K562 (cell line): Measurements from ENCODE around the gene MARCHF9. TPM values are rescaled to one million over a fixed set of nuclear protein-coding genes. Genes with fewer than 3 reads are reported as not detected.

ENCODE experiments used
- ATF2 ChIP-seq: sonication (generic); formaldehyde crosslinking; IDR thresholded peaks from 2 replicates; pipeline ENCODE4 v1.8.1; 2022; ENCODE audit warnings: missing genetic modification reagents
- BRD9 ChIP-seq: fragments of 450-650 bp; IDR thresholded peaks from 2 replicates; pipeline ENCODE4 v1.6.1; 2018; ENCODE audit warnings: low read depth; ENCODE audit not compliant: partially characterized antibody
- CBX2 ChIP-seq: fragments of 200-600 bp; sonication (generic); IDR thresholded peaks from one replicate; pipeline ENCODE4 v1.6.1; 2012; ENCODE audit warnings: mild to moderate bottlenecking, low read length, inconsistent platforms; ENCODE audit not compliant: insufficient read depth, poor library complexity, severe bottlenecking
- CBX8 ChIP-seq: fragments of 200-600 bp; sonication (generic); IDR thresholded peaks from 2 replicates; pipeline ENCODE4 v1.6.1; 2012; ENCODE audit warnings: borderline replicate concordance, mixed run types, low read depth, mild to moderate bottlenecking, moderate library complexity, mixed read lengths, low read length, control low read depth, inconsistent platforms; ENCODE audit not compliant: poor library complexity, severe bottlenecking; ENCODE audit errors: extremely low read depth
- CREB3 ChIP-seq: fragments of 450-650 bp; conservative IDR thresholded peaks from 2 replicates; pipeline ENCODE4 v1.6.1; 2016; ENCODE audit warnings: missing genetic modification characterization, low read depth, mild to moderate bottlenecking, missing compliant biosample characterization, moderate library complexity
- E2F4 ChIP-seq: sonication (generic); formaldehyde crosslinking; IDR thresholded peaks from 2 replicates; pipeline ENCODE4 v1.8.0; 2022; ENCODE audit warnings: mild to moderate bottlenecking, low read depth, missing genetic modification reagents
- E2F5 ChIP-seq: sonication (generic); formaldehyde crosslinking; IDR thresholded peaks from 2 replicates; pipeline ENCODE4 v1.8.0; 2022; ENCODE audit warnings: mild to moderate bottlenecking, missing genetic modification reagents
- E2F8 ChIP-seq: fragments of 450-650 bp; IDR thresholded peaks from 2 replicates; pipeline ENCODE4 v1.7.1; 2018; ENCODE audit warnings: mild to moderate bottlenecking, low read depth; ENCODE audit not compliant: partially characterized antibody
- GTF2A2 ChIP-seq: IDR thresholded peaks from 2 replicates; pipeline ENCODE4 v1.6.1; 2016; ENCODE audit warnings: mild to moderate bottlenecking, missing genetic modification characterization, missing compliant biosample characterization
- MTA1 ChIP-seq: fragments of 450-650 bp; IDR thresholded peaks from 2 replicates; pipeline ENCODE4 v1.6.1; 2017; ENCODE audit warnings: borderline replicate concordance
- NFE2 ChIP-seq: IDR thresholded peaks from 2 replicates; pipeline ENCODE4 v1.6.1; 2014; ENCODE audit warnings: antibody characterized with exemption, low read depth
- RBM15 ChIP-seq: fragments of 200-400 bp; formaldehyde crosslinking; IDR thresholded peaks from 2 replicates; pipeline ENCODE4 v1.6.1; 2018; ENCODE audit warnings: mild to moderate bottlenecking, low read length, moderate library complexity; ENCODE audit not compliant: insufficient read depth
- RBM39 ChIP-seq: fragments of 200-400 bp; formaldehyde crosslinking; optimal IDR thresholded peaks from 2 replicates; pipeline ENCODE3; 2018; ENCODE audit warnings: low read depth, low read length
- RUNX1 ChIP-seq: sonication (generic); IDR thresholded peaks from 2 replicates; pipeline ENCODE4 v1.6.1; 2016; ENCODE audit warnings: antibody characterized with exemption, low read depth
- SMARCE1 ChIP-seq: fragments of 450-650 bp; IDR thresholded peaks from 2 replicates; pipeline ENCODE4 v1.7.1; 2016; ENCODE audit warnings: mild to moderate bottlenecking
- SNIP1 ChIP-seq: fragments of 450-650 bp; IDR thresholded peaks from 2 replicates; pipeline ENCODE4 v1.7.1; 2017; ENCODE audit warnings: low read depth, mild to moderate bottlenecking
- ZNF253 ChIP-seq: fragments of 250-450 bp; sonication (Bioruptor Pico); conservative IDR thresholded peaks from 2 replicates; pipeline ENCODE4 v1.6.1; 2021; ENCODE audit warnings: mild to moderate bottlenecking
- ZNF707 ChIP-seq: fragments of 250-450 bp; sonication (Bioruptor Pico); conservative IDR thresholded peaks from 2 replicates; pipeline ENCODE4 v1.8.0; 2022; ENCODE audit warnings: inconsistent platforms, mild to moderate bottlenecking, moderate library complexity
- ZNF77 ChIP-seq: fragments of 250-450 bp; sonication (Bioruptor Pico); IDR thresholded peaks from 2 replicates; pipeline ENCODE4 v1.5.0; 2020
- polyA plus RNA-seq, 8 experiments: library from polyadenylated mRNA; depleted of rRNA in 4 of 8; stranded (reverse) in 5 of 8; unstranded in 3 of 8; fragments of >200 nt; fragmentation: Nextera tagmentation in 2 of 8; fragmentation: Illumina TruSeq in 1 of 8; extraction: Ambion mirVana in 2 of 8; extraction: Trizol in 1 of 8; gene quantifications; 2 replicates each; pipeline versions ENCODE4 v1.2.1 to v1.2.3, GENCODE V29; 2011 to 2014; ENCODE audit warnings: inconsistent platforms in 1 of 8, missing spikeins in 1 of 8
- total RNA-seq, 7 experiments: library from RNA; depleted of rRNA in 6 of 7; stranded (reverse); fragments of >200 nt in 6 of 7; fragmentation: Illumina TruSeq in 2 of 7; extraction: Trizol in 2 of 7; gene quantifications; 2 replicates each; pipeline versions ENCODE4 v1.2.1 to v1.2.3, GENCODE V29; 2011 to 2021; ENCODE audit warnings: low replicate concordance in 1 of 7

The MARCHF9 gene
- total and polyA plus RNA-seq, 9 of the 15 experiments (the other 6 are each of a cell fraction or from before 2014, with no cell fraction given) = 0.80 to 12.4 (median 6.2) TPM

GRCh38 chr12:57751788-57752667 lies 2.9 kb upstream of the MARCHF9 start, which contains the start of gene CDK4 (continued):
- TF ChIP-seq E2F5 (no peak; the same call in 1 of the 2 replicates), CBX8 (no peak), RUNX1 (no peak), GTF2A2 (no peak), CREB3 (tag) (no peak), CBX2 (no peak), E2F4 (CRISPR knock-in tag) (peak; percentile 84), ZNF253 (no peak), NFE2 (peak; percentile 66), SMARCE1 (peak; percentile 87), ATF2 (no peak), SNIP1 (no peak), RBM39 (no peak), BRD9 (peak; percentile 87), ZNF77 (CRISPR knock-in tag) (no peak), MTA1 (peak; percentile 64; the same call in 1 of the 2 replicates), ZNF707 (CRISPR knock-in tag) (no peak), E2F8 (peak; percentile 84), RBM15 (no peak)
